ENCODE data around the gene EOMES. TPM values are rescaled to one million over a fixed set of nuclear protein-coding genes. Genes with fewer than 3 reads are reported as not detected.

EOMES gene
- total and polyA plus RNA-seq, 2 donors (not counting 1 experiment from before 2014, with no cell fraction given), result 0.10 to 0.12 TPM

DNA sequence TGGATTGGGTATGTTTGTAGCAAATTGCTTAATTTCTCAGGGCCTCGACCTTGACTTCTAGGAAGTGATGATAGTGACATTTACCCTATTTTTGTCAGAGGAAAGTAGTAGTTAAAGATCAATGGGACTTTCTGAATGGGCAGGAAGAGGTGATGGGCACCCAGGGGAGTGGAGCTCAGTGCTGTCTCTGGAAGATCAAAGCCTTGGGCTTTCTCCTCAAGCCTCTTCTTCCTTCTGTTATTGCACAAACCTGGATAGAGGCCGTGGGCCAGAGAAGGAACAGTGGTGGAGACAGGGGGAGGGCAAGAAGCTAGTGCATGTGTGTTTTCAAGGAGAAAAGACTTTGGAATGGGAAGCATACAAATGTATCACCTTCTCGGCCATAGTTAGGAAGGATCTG, 44.9 kb upstream of the EOMES start:
- 63% methylated on average over 2 of the region's 3 CpGs for WGBS (ENCODE audit: insufficient coverage)
- H2AFZ ChIP-seq (ENCODE audit: insufficient read depth, low read depth, low read length, poor library complexity, severe bottlenecking), result no peak overlapping the region
- H3K79me2 ChIP-seq (ENCODE audit: control insufficient read depth, insufficient read depth, low read length), result no peaks in the 10 kb centered on the region
- H3K27me3 Mint-ChIP-seq, result peaks cover 22% of the 10 kb centered on the region
- POLR2A ChIA-PET, result no interaction called here
- no peak for ATAC-seq (ENCODE audit: low read depth)
- no peak for DNase-seq
- H3K27ac Mint-ChIP-seq, result no peak overlapping the region
- no peaks in the 10 kb centered on the region for H3K9me3 Mint-ChIP-seq (ENCODE audit: insufficient read depth)
- H3K9me3 ChIP-seq (ENCODE audit: control extremely low read depth in 1 of 3, control insufficient read depth in 2 of 3, insufficient read depth in 1 of 3, low read length in 2 of 3), result no peaks in the 10 kb centered on the region
- H3K4me2 ChIP-seq (replicated peaks; ENCODE audit: low read depth, low read length, poor library complexity, severe bottlenecking), result no peak overlapping the region
- H3K4me1 ChIP-seq (ENCODE audit: control insufficient read depth in 2 of 2, insufficient read depth in 2 of 2, low read length in 2 of 2), result no peaks in the 10 kb centered on the region
- peaks cover 0 to 3% (median 0%) of the 10 kb centered on the region in 4 experiments for H3K27me3 ChIP-seq (replicated peaks in 1 of 4; ENCODE audit: control extremely low read depth in 1 of 4, control insufficient read depth in 3 of 4, insufficient read depth in 4 of 4, low read length in 3 of 4)
- H3K4me3 ChIP-seq (ENCODE audit: control extremely low read depth in 1 of 5, extremely low read depth in 1 of 5, insufficient read depth in 1 of 5, low read depth in 2 of 5, low read length in 4 of 5), result no peak overlapping the region
- H4K20me1 ChIP-seq (ENCODE audit: control insufficient read depth, insufficient read depth, low read length, poor library complexity, severe bottlenecking), result no peaks in the 10 kb centered on the region
- H3K4me3 Mint-ChIP-seq, result no peak overlapping the region
- TF ChIP-seq EZH2 (IDR thresholded peaks at IDR 0.05; ENCODE audit: borderline replicate concordance, insufficient read depth, low read depth, low read length, poor library complexity, severe bottlenecking), result no peak
- TF ChIP-seq, protein P1, sequence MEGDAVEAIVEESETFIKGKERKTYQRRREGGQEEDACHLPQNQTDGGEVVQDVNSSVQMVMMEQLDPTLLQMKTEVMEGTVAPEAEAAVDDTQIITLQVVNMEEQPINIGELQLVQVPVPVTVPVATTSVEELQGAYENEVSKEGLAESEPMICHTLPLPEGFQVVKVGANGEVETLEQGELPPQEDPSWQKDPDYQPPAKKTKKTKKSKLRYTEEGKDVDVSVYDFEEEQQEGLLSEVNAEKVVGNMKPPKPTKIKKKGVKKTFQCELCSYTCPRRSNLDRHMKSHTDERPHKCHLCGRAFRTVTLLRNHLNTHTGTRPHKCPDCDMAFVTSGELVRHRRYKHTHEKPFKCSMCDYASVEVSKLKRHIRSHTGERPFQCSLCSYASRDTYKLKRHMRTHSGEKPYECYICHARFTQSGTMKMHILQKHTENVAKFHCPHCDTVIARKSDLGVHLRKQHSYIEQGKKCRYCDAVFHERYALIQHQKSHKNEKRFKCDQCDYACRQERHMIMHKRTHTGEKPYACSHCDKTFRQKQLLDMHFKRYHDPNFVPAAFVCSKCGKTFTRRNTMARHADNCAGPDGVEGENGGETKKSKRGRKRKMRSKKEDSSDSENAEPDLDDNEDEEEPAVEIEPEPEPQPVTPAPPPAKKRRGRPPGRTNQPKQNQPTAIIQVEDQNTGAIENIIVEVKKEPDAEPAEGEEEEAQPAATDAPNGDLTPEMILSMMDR (IDR thresholded peaks at IDR 0.05), result no peak
- no peaks in the 10 kb centered on the region for H3K4me1 Mint-ChIP-seq
- no peaks in the 10 kb centered on the region for H3K36me3 ChIP-seq (replicated peaks in 1 of 2; ENCODE audit: control extremely low read depth in 1 of 2, control insufficient read depth in 1 of 2, extremely low read depth in 1 of 2, insufficient read depth in 2 of 2, low read length in 1 of 2)
- H3K27ac ChIP-seq (ENCODE audit: low read length in 2 of 2), result no peak overlapping the region
- CTCF ChIA-PET, result interaction anchor here (0.8 kb wide), 1 partner anchor 11 kb away, joined by 5 read pairs; no protein-coding TSS in a partner anchor
- H3K9ac ChIP-seq (ENCODE audit: low read length), result no peak overlapping the region
- intact Hi-C loops (cut with micrococcal nuclease), result no loop called here

DNA sequence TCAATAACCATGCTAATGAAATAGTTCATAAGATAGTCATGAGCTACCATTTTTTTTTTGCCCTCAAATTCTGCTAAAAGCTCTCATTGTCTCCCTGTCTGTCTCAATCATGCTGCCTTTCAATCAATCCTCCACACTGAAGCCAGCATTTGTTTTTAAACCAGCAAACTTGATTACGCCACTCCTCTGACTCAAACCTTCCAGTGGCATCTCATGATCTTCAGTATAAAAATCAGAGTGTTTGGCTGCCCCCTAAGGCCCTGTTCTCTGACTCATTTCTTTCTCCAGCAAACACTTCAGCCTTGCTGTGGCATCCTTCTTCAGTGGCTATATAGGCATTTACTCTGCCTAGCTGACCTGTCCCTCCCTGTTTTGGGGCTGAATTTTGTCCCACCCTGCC, 36.0 kb upstream of the EOMES start:
- no peak overlapping the region for H2AFZ ChIP-seq (ENCODE audit: insufficient read depth, low read depth, low read length, poor library complexity, severe bottlenecking)

More for the DNA sequence above, 36.0 kb upstream of the EOMES start:
- no peaks in the 10 kb centered on the region for H3K36me3 ChIP-seq (replicated peaks in 1 of 2; ENCODE audit: control extremely low read depth in 1 of 2, control insufficient read depth in 1 of 2, extremely low read depth in 1 of 2, insufficient read depth in 2 of 2, low read length in 1 of 2)
- DNase-seq (no peak), ATAC-seq (ENCODE audit: low read depth) (no peak)
- WGBS (ENCODE audit: insufficient coverage), result 91% methylated on average over 1 of the region's 1 CpG
- no peak overlapping the region for H3K9ac ChIP-seq (ENCODE audit: low read length)
- ChIA-PET POLR2A (no interaction called here), CTCF (no interaction called here)
- H4K20me1 ChIP-seq (ENCODE audit: control insufficient read depth, insufficient read depth, low read length, poor library complexity, severe bottlenecking), result no peaks in the 10 kb centered on the region
- intact Hi-C loops (cut with micrococcal nuclease), result no loop called here
- no peaks in the 10 kb centered on the region for H3K9me3 Mint-ChIP-seq (ENCODE audit: insufficient read depth)
- H3K4me1 ChIP-seq (ENCODE audit: control insufficient read depth in 2 of 2, insufficient read depth in 2 of 2, low read length in 2 of 2), result no peaks in the 10 kb centered on the region
- no peak for TF ChIP-seq EZH2 (IDR thresholded peaks at IDR 0.05; ENCODE audit: borderline replicate concordance, insufficient read depth, low read depth, low read length, poor library complexity, severe bottlenecking)
- H3K9me3 ChIP-seq (ENCODE audit: control extremely low read depth in 1 of 3, control insufficient read depth in 2 of 3, insufficient read depth in 1 of 3, low read length in 2 of 3), result no peaks in the 10 kb centered on the region
- H3K4me3 ChIP-seq (ENCODE audit: control extremely low read depth in 1 of 5, extremely low read depth in 1 of 5, insufficient read depth in 1 of 5, low read depth in 2 of 5, low read length in 4 of 5), result no peak overlapping the region
- no peak overlapping the region for H3K27ac ChIP-seq (ENCODE audit: low read length in 2 of 2)
- H3K79me2 ChIP-seq (ENCODE audit: control insufficient read depth, insufficient read depth, low read length), result no peaks in the 10 kb centered on the region
- H3K27ac Mint-ChIP-seq, result no peak overlapping the region
- no peaks in the 10 kb centered on the region for H3K27me3 ChIP-seq (replicated peaks in 1 of 4; ENCODE audit: control extremely low read depth in 1 of 4, control insufficient read depth in 3 of 4, insufficient read depth in 4 of 4, low read length in 3 of 4)
- no peak overlapping the region for H3K4me2 ChIP-seq (replicated peaks; ENCODE audit: low read depth, low read length, poor library complexity, severe bottlenecking)
- H3K4me3 Mint-ChIP-seq, result no peak overlapping the region
- peaks cover 11% of the 10 kb centered on the region for H3K27me3 Mint-ChIP-seq
- H3K4me1 Mint-ChIP-seq, result no peaks in the 10 kb centered on the region
